SK-N-MC (cell line): ENCODE results near the gene HINFP.

ENCODE experiments used
- DNase-seq: peaks from one replicate; pipeline ENCODE4 v3.0.0-alpha.2; 2011; ENCODE audit warnings: low read depth, low spot score
- H3K27ac ChIP-seq: fragments of 200-600 bp; sonication (generic); 2 replicates; pipeline ENCODE4 v1.5.1; 2016; ENCODE audit warnings: mixed run types
- H3K36me3 ChIP-seq: fragments of 200-600 bp; sonication (generic); 2 replicates; pipeline ENCODE4 v1.6.1; 2017; ENCODE audit warnings: antibody characterized with exemption, low read length, mixed read lengths; ENCODE audit not compliant: insufficient read depth
- H3K4me3 ChIP-seq: fragments of 200-600 bp; sonication (generic); 2 replicates; pipeline ENCODE4 v1.5.1; 2016
- H3K9ac ChIP-seq: fragments of 200-600 bp; sonication (generic); 2 replicates; pipeline ENCODE4 v1.8.0; 2017; ENCODE audit warnings: mixed run types, mixed read lengths; ENCODE audit not compliant: insufficient read length
- H3K9me3 ChIP-seq: fragments of 200-600 bp; sonication (generic); 2 replicates; pipeline ENCODE4 v1.6.1; 2017; ENCODE audit warnings: low read depth, mild to moderate bottlenecking, antibody characterized with exemption, low read length, moderate library complexity, mixed read lengths
- EZH2 ChIP-seq: fragments of 200-600 bp; sonication (generic); IDR thresholded peaks from one replicate; pipeline ENCODE4 v1.6.1; 2017; ENCODE audit warnings: antibody characterized with exemption
- FOXP2 ChIP-seq: optimal IDR thresholded peaks from 2 replicates; pipeline ENCODE3; 2011; ENCODE audit warnings: mild to moderate bottlenecking, moderate library complexity; ENCODE audit not compliant: insufficient read depth; ENCODE audit errors: extremely low read length, control extremely low read depth
- POLR2AphosphoS5 ChIP-seq: IDR thresholded peaks from 2 replicates; pipeline ENCODE4 v1.6.1; 2012; ENCODE audit warnings: mild to moderate bottlenecking, low read depth, low read length, borderline replicate concordance

The HINFP gene

DNA sequence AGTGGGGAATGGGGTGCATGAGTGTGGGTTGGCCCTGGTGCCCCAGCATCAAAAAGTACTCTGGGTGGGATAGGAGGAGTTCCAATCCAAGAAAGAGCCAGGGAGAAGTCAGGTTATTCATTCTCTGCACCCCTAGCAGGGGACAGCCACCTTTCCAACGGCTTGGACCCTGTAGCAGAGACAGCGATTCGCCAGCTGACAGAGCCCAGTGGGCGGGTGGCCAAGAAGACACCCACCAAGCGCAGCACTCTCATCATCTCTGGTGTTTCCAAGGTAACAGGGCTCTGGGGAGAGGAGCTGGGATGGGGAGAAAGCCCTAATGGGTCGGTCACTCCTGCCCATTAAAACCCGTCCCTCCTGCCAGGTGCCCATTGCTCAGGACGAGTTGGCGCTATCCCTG, 7.7 kb upstream of the HINFP start:
- no peak overlapping the region for H3K27ac ChIP-seq
- TF ChIP-seq FOXP2 (no peak), EZH2 (no peak), POLR2AphosphoS5 (no peak)
- DNase-seq, result no peak
- no peaks in the 10 kb centered on the region for H3K9me3 ChIP-seq
- no peak overlapping the region for H3K9ac ChIP-seq
- H3K4me3 ChIP-seq, result no peak overlapping the region
- peaks cover 32% of the 10 kb centered on the region for H3K36me3 ChIP-seq

DNA sequence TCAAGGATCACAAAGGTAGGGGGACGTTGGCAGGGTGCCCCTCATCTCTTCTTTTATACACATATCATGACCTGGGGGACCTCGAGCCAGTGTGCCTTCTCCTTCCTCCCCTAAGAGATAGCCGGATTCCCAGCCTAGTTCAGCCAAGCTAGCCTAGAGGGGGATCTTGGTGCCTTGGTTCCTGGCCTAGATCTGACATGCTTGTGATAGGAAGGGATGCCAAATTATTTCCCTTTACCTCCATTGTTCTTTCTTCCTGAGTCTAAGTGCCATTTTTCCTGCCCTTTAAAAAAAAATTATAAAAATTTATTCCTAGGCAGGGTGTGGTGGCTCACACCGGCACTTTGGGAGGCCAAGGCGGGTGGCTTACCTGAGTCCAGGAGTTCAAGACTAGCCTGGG, 7.0 kb upstream of the HINFP start:
- DNase-seq, result no peak
- Histone ChIP-seq H3K4me3 (no peak overlapping the region), H3K9ac (no peak overlapping the region), H3K36me3 (peaks cover 32% of the 10 kb centered on the region), H3K9me3 (no peaks in the 10 kb centered on the region), H3K27ac (no peak overlapping the region)
- TF ChIP-seq EZH2 (no peak), POLR2AphosphoS5 (no peak), FOXP2 (no peak)

DNA sequence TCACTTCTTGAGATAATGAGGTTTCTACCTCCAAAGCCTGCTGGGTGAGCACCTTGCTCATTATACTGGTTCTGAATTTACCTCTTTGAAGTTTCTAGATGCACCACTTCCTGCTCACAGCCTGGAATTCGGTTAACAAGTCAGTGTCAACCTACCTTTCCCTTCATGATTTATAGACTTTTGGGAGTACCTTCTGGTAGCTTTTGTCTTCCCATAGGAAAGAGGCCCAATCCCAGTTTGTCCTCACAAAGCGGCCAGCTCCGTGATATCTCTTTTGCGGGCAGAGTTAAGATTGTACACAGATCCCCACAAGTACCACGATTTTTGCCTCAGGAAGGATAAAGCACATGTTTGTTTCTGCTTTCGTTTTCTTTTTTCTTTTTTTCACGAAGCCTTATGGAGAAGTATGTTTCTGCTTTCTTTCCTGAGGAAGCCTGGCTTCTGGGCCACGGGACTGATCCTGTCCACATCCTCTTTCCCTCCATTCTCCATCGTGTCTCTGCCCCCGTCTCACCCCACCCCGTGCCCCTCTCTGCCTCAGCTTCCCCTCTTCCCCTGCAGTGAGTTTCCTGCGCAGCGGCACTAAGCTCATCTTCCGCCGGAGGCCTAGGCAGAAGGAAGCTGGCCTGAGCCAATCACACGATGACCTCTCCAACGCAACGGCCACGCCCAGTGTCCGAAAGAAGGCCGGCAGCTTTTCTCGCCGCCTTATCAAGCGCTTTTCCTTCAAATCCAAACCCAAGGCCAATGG, 5.7 kb upstream of the HINFP start:
- TF ChIP-seq POLR2AphosphoS5, result no peak
- H3K9ac ChIP-seq, result no peak overlapping the region
- peaks cover 32% of the 10 kb centered on the region for H3K36me3 ChIP-seq
- no peak overlapping the region for H3K27ac ChIP-seq
- no peak for DNase-seq
- no peak overlapping the region for H3K4me3 ChIP-seq
- no peaks in the 10 kb centered on the region for H3K9me3 ChIP-seq

DNA sequence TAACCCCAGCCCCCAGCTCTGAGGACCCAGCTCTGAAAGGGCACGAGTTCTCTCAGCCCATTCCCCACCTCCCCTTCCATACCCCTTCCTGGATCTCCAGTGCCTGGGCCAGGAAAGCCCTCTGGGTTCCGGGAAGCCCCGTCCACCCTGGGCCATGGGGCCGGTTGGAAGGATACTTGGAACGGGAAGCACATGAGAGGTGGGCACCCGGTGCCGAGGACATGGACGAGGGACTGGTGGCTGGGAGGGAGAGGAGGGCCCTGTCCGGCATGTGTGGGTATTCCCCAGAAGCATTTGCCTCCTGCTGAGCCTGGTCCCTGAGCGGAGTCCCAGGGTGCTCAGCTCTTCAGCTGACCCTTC, 5.2 kb upstream of the HINFP start:
- DNase-seq, result no peak
- H3K9me3 ChIP-seq, result no peaks in the 10 kb centered on the region
- no peak overlapping the region for H3K4me3 ChIP-seq
- TF ChIP-seq POLR2AphosphoS5, result no peak
- no peak for TF ChIP-seq EZH2
- TF ChIP-seq FOXP2, result no peak
- H3K27ac ChIP-seq, result no peak overlapping the region
- no peak overlapping the region for H3K9ac ChIP-seq
- peaks cover 28% of the 10 kb centered on the region for H3K36me3 ChIP-seq

DNA sequence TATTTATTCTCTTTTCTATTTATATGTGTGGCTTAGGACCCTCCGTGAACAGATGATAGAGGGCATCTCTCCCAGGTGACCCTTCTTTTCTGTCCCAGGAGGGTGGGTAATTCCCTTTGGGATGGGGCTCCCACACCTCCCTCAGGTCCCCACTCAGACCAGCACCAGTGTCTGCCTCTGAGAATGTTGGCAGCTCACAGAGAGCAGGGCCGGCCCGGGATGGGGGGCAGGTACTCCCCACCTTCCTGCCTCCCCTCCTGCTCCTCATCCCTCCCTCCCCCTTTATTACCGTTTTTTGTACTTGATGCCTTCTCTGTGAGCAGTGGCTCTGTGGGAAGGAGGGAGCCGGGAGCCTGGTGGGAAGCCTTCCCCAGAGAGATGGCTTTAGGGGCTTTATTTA, 4.8 kb upstream of the HINFP start:
- DNase-seq, result no peak
- Histone ChIP-seq H3K36me3 (peaks cover 24% of the 10 kb centered on the region), H3K9me3 (no peaks in the 10 kb centered on the region), H3K9ac (no peak overlapping the region), H3K27ac (no peak overlapping the region), H3K4me3 (no peak overlapping the region)
- TF ChIP-seq POLR2AphosphoS5, result no peak
- no peak for TF ChIP-seq EZH2
- TF ChIP-seq FOXP2, result no peak

DNA sequence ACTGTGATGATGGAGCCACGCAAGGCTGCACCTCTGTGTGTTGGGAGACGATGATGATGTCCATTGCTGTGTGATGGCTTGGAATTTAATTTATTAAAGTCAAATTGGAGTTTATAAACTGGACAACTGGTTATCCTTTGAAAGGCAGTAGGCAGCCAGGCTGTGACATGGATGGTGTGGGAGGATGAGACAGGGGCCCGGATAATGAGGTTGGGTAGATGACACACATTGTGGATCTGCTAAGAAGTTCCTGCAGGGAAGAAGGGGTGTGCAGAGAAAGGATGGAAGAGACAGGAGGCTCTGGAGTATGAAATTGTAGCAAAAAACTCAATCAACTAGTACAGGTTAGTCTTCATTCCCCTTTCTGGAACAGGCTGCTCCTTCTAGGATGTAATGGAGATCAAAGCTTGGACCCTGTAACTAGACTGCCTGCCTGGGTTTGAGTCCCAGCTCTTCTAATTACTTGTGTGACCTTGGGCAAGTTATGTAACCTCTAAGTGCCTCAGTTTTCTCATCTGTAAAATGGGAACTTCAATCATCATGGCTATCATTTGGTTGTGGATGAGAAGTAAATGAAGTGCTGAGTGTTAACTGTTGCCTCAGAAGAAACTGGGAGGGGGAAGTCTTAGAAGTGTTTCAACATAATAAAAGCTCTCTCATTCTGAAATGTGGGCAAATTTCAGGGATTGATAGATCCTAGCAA, 4.2 kb upstream of the HINFP start:
- H3K9ac ChIP-seq, result no peak overlapping the region
- peaks cover 18% of the 10 kb centered on the region; the same call in 1 of the 2 replicates for H3K36me3 ChIP-seq
- TF ChIP-seq FOXP2, result no peak
- no peak overlapping the region for H3K27ac ChIP-seq
- H3K9me3 ChIP-seq, result no peaks in the 10 kb centered on the region
- no peak overlapping the region for H3K4me3 ChIP-seq
- no peak for DNase-seq

DNA sequence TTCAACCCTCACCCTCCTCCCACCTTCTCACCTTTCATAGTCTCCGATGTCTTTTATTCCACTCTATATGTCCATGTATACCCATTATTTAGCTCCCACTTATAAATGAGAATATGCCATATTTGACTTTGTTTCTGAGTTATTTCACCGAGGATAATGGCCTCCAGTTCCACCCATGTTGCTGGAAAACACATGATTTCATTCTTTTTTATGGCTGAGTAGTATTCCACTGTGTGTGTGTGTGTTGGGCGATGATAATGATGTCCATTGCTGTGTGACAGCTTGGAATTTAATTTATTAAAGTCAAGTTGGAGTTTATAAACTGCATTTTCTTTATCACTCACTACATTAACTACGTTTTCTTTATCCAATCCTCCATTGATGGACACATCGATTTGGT, 3.2 kb upstream of the HINFP start:
- Histone ChIP-seq H3K9ac (no peak overlapping the region), H3K9me3 (no peaks in the 10 kb centered on the region), H3K27ac (no peak overlapping the region)

DNA sequence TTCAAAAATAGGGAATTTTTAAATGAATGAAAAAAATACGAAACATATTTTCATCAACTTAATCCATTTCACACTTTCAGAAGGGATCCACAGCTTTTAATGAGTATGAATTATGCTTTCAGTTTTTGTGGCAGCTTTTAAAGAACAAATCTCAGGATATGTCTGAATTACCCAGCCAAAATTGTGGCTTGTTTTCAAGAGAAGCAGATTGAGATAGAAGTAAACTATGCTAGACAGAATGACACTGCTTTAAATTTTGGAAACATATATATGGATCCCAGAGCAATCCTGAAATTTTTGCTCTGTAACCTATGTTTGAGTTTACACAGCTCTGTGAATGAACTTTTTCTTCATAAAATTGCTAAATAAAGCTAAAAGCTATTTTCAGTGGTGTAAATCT, 2.4 kb upstream of the HINFP start:
- DNase-seq, result no peak
- TF ChIP-seq EZH2 (no peak), FOXP2 (no peak), POLR2AphosphoS5 (no peak)
- Histone ChIP-seq H3K4me3 (no peak overlapping the region), H3K27ac (no peak overlapping the region), H3K9ac (no peak overlapping the region), H3K36me3 (peaks cover 19% of the 10 kb centered on the region; the same call in 1 of the 2 replicates), H3K9me3 (no peaks in the 10 kb centered on the region)

More for the DNA sequence above, 3.2 kb upstream of the HINFP start:
- TF ChIP-seq EZH2, result no peak
- TF ChIP-seq POLR2AphosphoS5, result no peak
- no peak for TF ChIP-seq FOXP2
- no peak for DNase-seq
- Histone ChIP-seq H3K36me3 (peaks cover 16% of the 10 kb centered on the region; the same call in 1 of the 2 replicates), H3K4me3 (no peak overlapping the region)
